Activated B cell treated with CpG ODN at 0.5 μM for 24 hours (primary cell): Measurements from ENCODE around the gene CHRNA5. TPM values are rescaled to one million over a fixed set of nuclear protein-coding genes. Genes with fewer than 3 reads are reported as not detected.
"Not testable (repeated sequence)": the region's sequence is repeated elsewhere in the genome, so short reads cannot be mapped to it uniquely, and the experiment has no call there.

Experiments
- ATAC-seq: fragments of 200-7000 bp; cut with Tn5 transposase; one replicate; pipeline ENCODE4 v1.10.0; 2021; ENCODE audit warnings: low read depth, mild to moderate bottlenecking, moderate library complexity
- CTCF ChIA-PET: fragments of 350-600 bp; sonication (Branson Sonifier 250); formaldehyde crosslinking; loops from one replicate; lab custom pipeline; 2021; ENCODE audit warnings: antibody characterized with exemption; lab: Charles Lee
- POLR2A ChIA-PET: fragments of 350-600 bp; sonication (Branson Sonifier 250); formaldehyde crosslinking; loops from one replicate; lab custom pipeline; 2021; ENCODE audit warnings: antibody characterized with exemption; lab: Charles Lee
- DNase-seq: peaks from one replicate; pipeline ENCODE4 v3.0.0; 2022
- H3K27ac Mint-ChIP-seq: one replicate; pipeline ENCODE4 v1.8.0; 2020; ENCODE audit warnings: mixed read lengths
- H3K27me3 Mint-ChIP-seq: one replicate; pipeline ENCODE4 v1.8.0; 2021; ENCODE audit warnings: mixed read lengths
- H3K36me3 Mint-ChIP-seq: one replicate; pipeline ENCODE4 v1.8.0; 2021; ENCODE audit warnings: low read depth, mixed read lengths
- H3K4me1 Mint-ChIP-seq: one replicate; pipeline ENCODE4 v1.8.0; 2021; ENCODE audit warnings: mixed read lengths
- H3K4me3 Mint-ChIP-seq: one replicate; pipeline ENCODE4 v1.8.0; 2020; ENCODE audit warnings: mild to moderate bottlenecking, mixed read lengths
- H3K9me3 Mint-ChIP-seq: one replicate; pipeline ENCODE4 v1.8.0; 2020; ENCODE audit warnings: mixed read lengths
- CTCF ChIP-seq: fragments of 200-600 bp; IDR thresholded peaks from one replicate; pipeline ENCODE4 v1.8.0; 2022; ENCODE audit warnings: antibody characterized with exemption, mild to moderate bottlenecking
- intact Hi-C: fragments of 100-400 bp; cut with micrococcal nuclease; formaldehyde crosslinking; loops from one replicate; pipeline ENCODE4 v1.15.1; 2024
- total RNA-seq: library from RNA; stranded (reverse); gene quantifications from 2 replicates; pipeline ENCODE4 v1.2.3, GENCODE V29; 2022

CHRNA5 gene
- total RNA-seq, 1 donor from 2014 or later: 1.3 TPM

DNA sequence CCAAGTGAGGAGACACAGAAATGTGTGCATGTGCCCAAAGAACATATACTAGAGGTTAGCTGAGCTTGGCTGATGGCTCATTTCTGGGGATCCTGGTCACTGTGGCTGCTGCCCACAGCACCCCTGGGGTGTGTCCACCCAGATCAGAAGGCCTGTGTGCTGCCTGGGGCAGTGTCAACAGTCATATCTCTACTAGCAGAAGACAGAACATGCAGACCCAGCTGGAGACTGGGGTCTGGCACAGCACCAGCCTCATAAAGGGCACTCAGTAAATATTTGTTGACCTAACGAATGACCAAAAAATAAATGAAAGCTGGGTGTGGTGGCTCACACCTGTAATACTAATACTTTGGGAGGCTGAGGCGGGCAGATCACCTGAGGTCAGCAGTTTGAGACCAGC is 39.1 kb downstream of the CHRNA5 start:
- DNase-seq: no peak
- Mint-ChIP-seq H3K27ac (no peak overlapping the region), H3K4me1 (no peaks in the 10 kb centered on the region), H3K36me3 (no peaks in the 10 kb centered on the region), H3K9me3 (no peaks in the 10 kb centered on the region), H3K27me3 (peaks cover 15% of the 10 kb centered on the region), H3K4me3 (no peak overlapping the region)
- intact Hi-C loops: no loop called here
- ATAC-seq: no peak
- no peak for TF ChIP-seq CTCF
- POLR2A ChIA-PET: interaction anchor here (0.5 kb wide), 1 partner anchor 280 kb away, joined by 3 read pairs; no protein-coding TSS in a partner anchor
- CTCF ChIA-PET: no interaction called here

DNA sequence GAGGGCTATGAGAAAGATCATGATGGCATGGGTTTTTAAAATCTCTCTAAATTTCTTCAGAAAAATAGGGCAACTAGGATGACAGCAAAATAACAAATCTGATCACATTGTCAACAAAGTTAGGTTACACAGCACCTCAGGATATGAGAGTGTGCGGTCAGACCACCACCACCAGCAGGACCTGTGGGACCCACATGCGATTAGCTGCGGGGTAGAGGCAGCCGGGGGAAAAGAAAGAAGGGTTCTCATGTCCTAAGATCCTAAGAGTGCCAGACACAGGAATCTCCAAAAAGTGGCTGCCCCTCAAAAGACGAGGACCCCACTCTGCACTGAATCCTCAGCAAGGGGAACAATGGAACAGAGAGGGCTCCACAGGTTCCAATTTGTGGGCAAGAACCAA is 39.9 kb downstream of the CHRNA5 start:
- intact Hi-C loops: no loop called here
- peaks cover 18% of the 10 kb centered on the region for H3K27me3 Mint-ChIP-seq

DNA sequence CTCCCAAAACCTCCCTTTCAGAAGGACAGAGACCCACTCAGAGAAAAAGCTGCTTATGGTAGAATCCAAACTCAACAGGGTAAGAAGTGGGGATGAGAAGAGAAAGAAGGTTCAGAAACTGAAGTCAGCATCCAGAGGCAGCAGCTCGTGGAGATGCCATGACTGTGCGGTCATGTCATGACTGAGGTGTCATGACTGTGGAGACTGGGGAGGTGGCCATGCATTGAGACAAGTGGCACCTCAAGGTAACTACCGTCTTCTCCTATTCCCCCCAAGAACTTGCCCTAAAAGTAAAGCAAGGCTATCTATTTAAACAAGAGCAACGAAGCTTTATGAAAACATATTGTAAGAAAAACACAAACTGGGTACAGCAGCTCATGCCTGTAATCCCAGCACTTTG is 40.4 kb downstream of the CHRNA5 start:
- no peak for TF ChIP-seq CTCF
- DNase-seq (no peak), ATAC-seq (no peak)
- Mint-ChIP-seq H3K36me3 (no peaks in the 10 kb centered on the region), H3K4me3 (no peak overlapping the region), H3K9me3 (no peaks in the 10 kb centered on the region), H3K4me1 (no peaks in the 10 kb centered on the region), H3K27me3 (peaks cover 18% of the 10 kb centered on the region), H3K27ac (no peak overlapping the region)
- POLR2A ChIA-PET: no interaction called here
- intact Hi-C loops: no loop called here
- CTCF ChIA-PET: no interaction called here

More for the DNA sequence above, 39.9 kb downstream of the CHRNA5 start:
- TF ChIP-seq CTCF: no peak
- ChIA-PET CTCF (no interaction called here), POLR2A (interaction anchor here (0.5 kb wide), 1 partner anchor 279 kb away, joined by 3 read pairs; no protein-coding TSS in a partner anchor)
- Mint-ChIP-seq H3K4me1 (no peaks in the 10 kb centered on the region), H3K36me3 (no peaks in the 10 kb centered on the region), H3K27ac (no peak overlapping the region), H3K9me3 (no peaks in the 10 kb centered on the region), H3K4me3 (no peak overlapping the region)
- no peak for DNase-seq
- ATAC-seq: no peak

DNA sequence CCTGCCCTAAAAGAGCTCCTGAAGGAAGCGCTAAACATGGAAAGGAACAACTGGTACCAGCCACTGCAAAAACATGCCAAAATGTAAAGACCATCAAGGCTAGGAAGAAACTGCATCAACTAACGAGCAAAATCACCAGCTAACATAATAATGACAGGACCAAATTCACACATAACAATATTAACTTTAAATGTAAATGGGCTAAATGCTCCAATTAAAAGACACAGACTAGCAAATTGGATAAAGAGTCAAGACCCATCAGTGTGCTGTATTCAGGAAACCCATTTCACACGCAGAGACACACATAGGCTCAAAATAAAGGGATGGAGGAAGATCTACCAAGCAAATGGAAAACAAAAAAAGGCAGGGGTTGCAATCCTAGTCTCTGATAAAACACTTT is 44.2 kb downstream of the CHRNA5 start:
- POLR2A ChIA-PET, CTCF ChIA-PET, H3K27ac Mint-ChIP-seq, H3K9me3 Mint-ChIP-seq, H3K4me3 Mint-ChIP-seq, H3K36me3 Mint-ChIP-seq, ATAC-seq, DNase-seq, intact Hi-C loops, H3K4me1 Mint-ChIP-seq: not testable (repeated sequence)
- peaks cover 11% of the 10 kb centered on the region for H3K27me3 Mint-ChIP-seq

- TF ChIP-seq CTCF: no peak
- no peak for ATAC-seq
- POLR2A ChIA-PET: no interaction called here
- CTCF ChIA-PET: no interaction called here
- DNase-seq: no peak
- H3K27me3 Mint-ChIP-seq: peaks cover 10% of the 10 kb centered on the region
- H3K4me3 Mint-ChIP-seq: no peak overlapping the region
- H3K9me3 Mint-ChIP-seq: no peaks in the 10 kb centered on the region
- no peak overlapping the region for H3K27ac Mint-ChIP-seq
- intact Hi-C loops: loop anchor here (10.0 kb wide), 1 partner anchor 201 kb away; the partner anchor contains the start of gene ADAMTS7
- no peaks in the 10 kb centered on the region for H3K36me3 Mint-ChIP-seq
- peaks cover 2% of the 10 kb centered on the region for H3K4me1 Mint-ChIP-seq
Measured at GRCh38 chr15:78614021-78614420, 48.7 kb downstream of the CHRNA5 start.

DNA sequence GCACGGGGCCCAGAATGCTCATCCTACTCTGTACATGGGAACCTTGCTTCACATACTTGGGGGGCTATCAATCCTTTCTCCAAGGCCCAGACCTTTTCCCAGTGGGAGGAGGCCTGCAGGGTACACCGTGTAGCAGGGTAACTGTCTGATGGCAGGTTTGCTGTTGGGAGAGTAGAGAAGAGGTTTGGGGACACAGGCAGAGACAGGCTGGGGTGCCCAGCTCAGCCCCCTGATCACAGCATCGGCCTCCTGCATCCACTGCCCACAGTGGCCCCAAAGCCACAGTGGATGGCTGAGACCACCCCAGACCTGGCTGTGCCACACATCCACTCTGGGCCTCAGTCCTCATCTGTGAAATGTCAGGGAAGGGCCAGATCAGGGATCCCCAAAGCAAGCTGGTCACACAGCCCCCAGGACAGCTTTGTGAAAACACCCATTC is 49.9 kb downstream of the CHRNA5 start:
- no peak overlapping the region for H3K4me3 Mint-ChIP-seq
- peaks cover 5% of the 10 kb centered on the region for H3K4me1 Mint-ChIP-seq
- no peak overlapping the region for H3K27ac Mint-ChIP-seq
- intact Hi-C loops: loop anchor here (10.0 kb wide), 1 partner anchor 200 kb away; the partner anchor contains the start of gene ADAMTS7
- no peak for ATAC-seq
- H3K9me3 Mint-ChIP-seq: no peaks in the 10 kb centered on the region
- no peak for TF ChIP-seq CTCF
- ChIA-PET CTCF (interaction anchor here (0.9 to 1.7 kb wide), 3 partner anchors 25 to 136 kb away, joined by 3 to 7 read pairs (median 3); no protein-coding TSS in a partner anchor), POLR2A (no interaction called here)
- peaks cover 15% of the 10 kb centered on the region for H3K27me3 Mint-ChIP-seq
- no peak for DNase-seq
- no peaks in the 10 kb centered on the region for H3K36me3 Mint-ChIP-seq
